Uterus (tissue), 4 donors: ENCODE results near the gene EHBP1L1. TPM values are rescaled to one million over a fixed set of nuclear protein-coding genes. Genes with fewer than 3 reads are reported as not detected.
A peak's percentile ranks its signal among the peaks of the same experiment; 100 is the strongest.

ENCODE experiments used
- DNase-seq, 2 donors: peaks; one replicate each; pipeline ENCODE4 v3.0.0-alpha.2; 2019 to 2020
- H3K27ac ChIP-seq, 2 donors: fragments of 200-600 bp; sonication (generic); 1 replicate in 1 of 2; 2 replicates in 1 of 2; pipeline ENCODE4 v1.5.1; 2016 to 2018
- H3K27me3 ChIP-seq, 2 donors: fragments of 200-600 bp; sonication (generic); one replicate each; pipeline ENCODE4 v1.5.1; 2018 to 2019; ENCODE audit warnings: control low read depth in 1 of 2
- H3K36me3 ChIP-seq, 2 donors: fragments of 200-600 bp; sonication (generic); one replicate each; pipeline ENCODE4 v1.5.1; 2019; ENCODE audit warnings: control low read depth in 1 of 2
- H3K4me1 ChIP-seq, 2 donors: fragments of 200-600 bp; sonication (generic); one replicate each; pipeline ENCODE4 v1.5.1; 2018 to 2019; ENCODE audit warnings: control low read depth in 1 of 2
- H3K4me3 ChIP-seq, 2 donors: fragments of 200-600 bp; sonication (generic); 1 replicate in 1 of 2; 2 replicates in 1 of 2; pipeline ENCODE4 v1.5.1; 2018 to 2019; ENCODE audit warnings: mild to moderate bottlenecking in 1 of 2
- H3K9me3 ChIP-seq, 2 donors: fragments of 200-600 bp; sonication (generic); one replicate each; pipeline ENCODE4 v1.5.1; 2019; ENCODE audit warnings: control low read depth in 1 of 2
- CTCF ChIP-seq, 4 experiments: fragments of 200-600 bp in 2 of 4; fragments of 450-650 bp in 2 of 4; sonication (generic) in 2 of 4; IDR thresholded peaks; one replicate each; pipeline ENCODE4 v1.5.1; 2016 to 2019; ENCODE audit warnings: antibody characterized with exemption in 4 of 4, mild to moderate bottlenecking in 2 of 4, moderate library complexity in 1 of 4
- POLR2A ChIP-seq, 2 donors: fragments of 450-650 bp; IDR thresholded peaks; one replicate each; pipeline ENCODE4 v1.6.1; 2016; ENCODE audit warnings: antibody characterized with exemption in 2 of 2, mild to moderate bottlenecking in 1 of 2, moderate library complexity in 1 of 2
- intact Hi-C: fragments of 100-400 bp; cut with DNase I; formaldehyde crosslinking; loops from one replicate; pipeline ENCODE4 v1.15.1; 2023; ENCODE audit warnings: low total_unique reads
- total RNA-seq, 4 donors: library from RNA; depleted of rRNA in 3 of 4; stranded (reverse); fragments of >200 nt in 3 of 4; gene quantifications; one replicate each; pipeline versions ENCODE4 v1.1.0 to v1.2.4, GENCODE V29; 2014 to 2023
- donor health status: DM: yes; HTN: yes; CAD: no.

EHBP1L1 gene
- total RNA-seq, 4 donors from 2014 or later, result 44.2 to 159 (median 69.5) TPM

- Histone ChIP-seq H3K4me3 (no peak overlapping the region), H3K9me3 (no peaks in the 10 kb centered on the region), H3K27me3 (no peaks in the 10 kb centered on the region), H3K4me1 (no peaks in the 10 kb centered on the region), H3K27ac (no peak overlapping the region), H3K36me3 (no peaks in the 10 kb centered on the region)
- intact Hi-C loops, result loop anchor here (10.0 kb wide), 1 partner anchor 225 kb away; no protein-coding TSS in a partner anchor
- no peak for TF ChIP-seq POLR2A (IDR thresholded peaks at IDR 0.05)
- TF ChIP-seq CTCF (IDR thresholded peaks at IDR 0.05), result no peak
- no peak for DNase-seq
Observed at GRCh38 chr11:65599955-65600246, 24.0 kb downstream of the EHBP1L1 start.

DNA sequence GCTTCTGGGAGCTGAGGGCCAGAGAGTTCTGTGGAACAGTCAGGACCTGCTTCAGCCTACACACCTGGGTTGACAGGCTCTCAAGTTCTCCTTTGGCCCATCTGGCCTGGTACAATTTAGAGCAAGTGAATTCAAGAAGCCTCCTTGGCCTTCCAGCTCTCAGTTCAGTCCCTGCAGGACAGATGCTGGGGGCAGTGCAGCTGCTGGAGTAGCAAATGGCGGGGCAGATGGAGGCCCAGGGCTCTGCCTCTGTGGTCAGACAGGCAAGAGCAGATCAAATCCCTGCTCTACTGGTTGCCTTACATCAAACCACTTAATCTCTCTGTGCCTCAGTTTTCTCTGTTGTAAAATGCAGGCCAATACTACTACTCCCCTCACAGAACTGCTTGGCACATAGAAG is 28.4 kb downstream of the EHBP1L1 start:
- no peaks in the 10 kb centered on the region for H3K27me3 ChIP-seq

DNA sequence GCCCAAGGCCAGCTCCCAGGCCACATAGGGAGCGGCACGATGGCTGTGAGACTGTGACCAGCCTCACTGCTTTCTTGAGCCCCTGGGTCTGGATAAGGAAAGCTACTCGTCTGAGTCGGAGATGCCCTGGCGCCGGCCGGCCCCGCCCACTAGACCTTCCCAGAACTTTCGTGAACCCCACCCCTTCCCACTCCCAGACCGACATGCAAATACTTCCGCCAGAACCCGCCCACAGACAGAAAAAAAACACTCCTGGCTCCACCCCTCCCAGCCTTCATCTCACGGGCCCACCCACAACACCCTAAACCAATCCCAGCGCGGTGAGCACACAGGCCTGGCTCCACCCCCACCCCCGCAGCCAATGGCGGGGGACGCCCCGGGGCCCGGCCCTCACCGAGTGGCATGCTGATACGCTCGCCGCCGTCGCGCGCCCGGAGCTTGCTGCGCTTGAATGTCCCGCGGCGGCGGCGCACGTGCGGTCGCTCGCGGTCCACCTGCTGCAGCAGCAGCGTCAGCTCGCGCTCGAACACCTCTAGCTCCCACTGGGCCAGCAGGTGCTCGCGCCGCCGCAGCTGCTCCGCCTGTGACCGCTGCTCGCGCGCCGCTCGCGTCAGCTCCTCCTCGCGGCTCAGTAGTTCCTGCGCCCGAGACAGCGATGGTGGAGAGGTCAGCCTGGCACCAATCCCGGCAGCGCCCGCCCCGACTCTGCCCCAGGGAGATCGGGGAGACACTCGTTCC is 31.2 kb downstream of the EHBP1L1 start:
- intact Hi-C loops, result loop anchor here (10.0 kb wide), 1 partner anchor 232 kb away; no protein-coding TSS in a partner anchor
- peak overlapping the region; percentile 83 to 94 for H3K27ac ChIP-seq

More for the DNA sequence above, 28.4 kb downstream of the EHBP1L1 start:
- Histone ChIP-seq H3K4me3 (no peak overlapping the region), H3K27ac (no peak overlapping the region), H3K4me1 (peaks cover 0 to 3% of the 10 kb centered on the region in 2 donors), H3K36me3 (no peaks in the 10 kb centered on the region), H3K9me3 (no peaks in the 10 kb centered on the region)
- no peak for DNase-seq
- TF ChIP-seq POLR2A (IDR thresholded peaks at IDR 0.05) (no peak), CTCF (IDR thresholded peaks at IDR 0.05) (no peak)
- intact Hi-C loops, result loop anchor here (10.0 kb wide), 1 partner anchor 229 kb away; no protein-coding TSS in a partner anchor

DNA sequence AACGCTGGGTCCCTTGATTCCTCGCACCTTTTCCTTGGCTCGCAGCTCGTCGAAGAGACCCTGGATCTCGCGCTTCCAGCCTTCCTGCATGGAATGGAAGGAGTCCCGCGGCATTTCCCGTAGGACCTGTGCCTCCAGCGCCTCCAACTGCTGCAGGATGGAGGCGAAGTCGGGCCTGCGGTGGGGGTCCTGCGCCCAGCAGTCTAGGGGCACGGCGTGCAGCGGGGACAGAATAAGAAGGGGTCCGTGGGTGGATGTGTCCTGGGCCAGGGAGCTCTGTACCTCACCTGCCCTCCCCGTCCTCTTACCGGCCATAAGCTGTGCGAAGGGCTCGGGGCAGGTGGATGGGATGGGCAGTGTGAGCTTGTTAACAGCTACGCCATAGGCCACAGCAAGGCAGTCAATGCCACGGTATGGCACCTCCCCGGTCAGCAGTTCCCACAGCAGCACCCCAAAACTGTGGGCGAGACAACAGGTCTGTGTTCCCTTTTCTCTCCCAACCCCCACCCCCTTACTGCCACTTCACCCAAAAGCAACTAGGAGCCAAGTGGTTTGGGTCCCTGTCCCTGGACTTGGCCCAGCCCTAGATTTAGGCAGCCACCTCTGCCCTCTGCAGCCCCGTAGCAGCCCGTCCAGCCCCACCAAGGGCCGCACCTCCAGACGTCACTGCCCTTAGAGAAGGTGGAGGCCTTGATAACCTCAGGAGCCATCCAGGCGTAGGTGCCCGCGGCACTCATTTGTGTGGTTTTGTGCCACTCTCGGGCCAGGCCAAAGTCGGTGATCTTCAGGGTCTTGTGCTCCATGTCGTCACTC is 32.0 kb downstream of the EHBP1L1 start:
- Histone ChIP-seq H3K36me3 (no peaks in the 10 kb centered on the region), H3K9me3 (no peaks in the 10 kb centered on the region), H3K4me3 (peak overlapping the region in 1 of 2 donors; percentile 31), H3K27me3 (no peaks in the 10 kb centered on the region), H3K4me1 (peaks cover 0 to 6% of the 10 kb centered on the region in 2 donors), H3K27ac (peak overlapping the region; percentile 6 to 83)
- TF ChIP-seq POLR2A (IDR thresholded peaks at IDR 0.05), result no peak
- no peak for TF ChIP-seq CTCF (IDR thresholded peaks at IDR 0.05)
- intact Hi-C loops, result loop anchor here (10.0 kb wide), 1 partner anchor 233 kb away; no protein-coding TSS in a partner anchor
- DNase-seq, result no peak

More for the DNA sequence above, 31.2 kb downstream of the EHBP1L1 start:
- Histone ChIP-seq H3K36me3 (no peaks in the 10 kb centered on the region), H3K27me3 (no peaks in the 10 kb centered on the region), H3K4me3 (peak overlapping the region in 1 of 2 donors; percentile 31), H3K4me1 (peaks cover 0 to 3% of the 10 kb centered on the region in 2 donors), H3K9me3 (no peaks in the 10 kb centered on the region)
- peak; percentile 96 to 98 for DNase-seq
- TF ChIP-seq CTCF (IDR thresholded peaks at IDR 0.05) (peak in 2 of 4 experiments; percentile 7 to 11), POLR2A (IDR thresholded peaks at IDR 0.05) (peak in 1 of 2 donors; percentile 37)
